ENCODE measurements around the gene ZNF557.

Gene ZNF557

DNA sequence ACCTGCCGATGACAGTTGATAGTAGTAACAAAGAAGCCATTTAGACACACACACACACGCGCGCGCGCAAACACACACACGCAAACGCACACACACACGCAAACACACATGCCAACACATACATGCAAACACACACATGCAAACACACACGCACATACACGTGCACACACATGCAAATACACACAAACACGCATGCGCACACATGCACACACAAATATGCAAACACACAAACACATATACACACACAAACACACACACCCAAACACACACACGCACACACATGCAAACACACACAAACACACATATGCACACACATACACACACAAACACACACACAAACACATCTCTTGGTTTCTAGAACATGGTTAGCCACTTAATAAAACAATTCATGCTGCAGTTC is 50.1 kb downstream of the ZNF557 start:
- in situ Hi-C loops (cut with MboI; ENCODE audit: low pct_unique_long_range_greater_than_20kb, low sequenced_read_pairs, unreplicated experiment): no loop called here
- TF ChIP-seq, protein P1, sequence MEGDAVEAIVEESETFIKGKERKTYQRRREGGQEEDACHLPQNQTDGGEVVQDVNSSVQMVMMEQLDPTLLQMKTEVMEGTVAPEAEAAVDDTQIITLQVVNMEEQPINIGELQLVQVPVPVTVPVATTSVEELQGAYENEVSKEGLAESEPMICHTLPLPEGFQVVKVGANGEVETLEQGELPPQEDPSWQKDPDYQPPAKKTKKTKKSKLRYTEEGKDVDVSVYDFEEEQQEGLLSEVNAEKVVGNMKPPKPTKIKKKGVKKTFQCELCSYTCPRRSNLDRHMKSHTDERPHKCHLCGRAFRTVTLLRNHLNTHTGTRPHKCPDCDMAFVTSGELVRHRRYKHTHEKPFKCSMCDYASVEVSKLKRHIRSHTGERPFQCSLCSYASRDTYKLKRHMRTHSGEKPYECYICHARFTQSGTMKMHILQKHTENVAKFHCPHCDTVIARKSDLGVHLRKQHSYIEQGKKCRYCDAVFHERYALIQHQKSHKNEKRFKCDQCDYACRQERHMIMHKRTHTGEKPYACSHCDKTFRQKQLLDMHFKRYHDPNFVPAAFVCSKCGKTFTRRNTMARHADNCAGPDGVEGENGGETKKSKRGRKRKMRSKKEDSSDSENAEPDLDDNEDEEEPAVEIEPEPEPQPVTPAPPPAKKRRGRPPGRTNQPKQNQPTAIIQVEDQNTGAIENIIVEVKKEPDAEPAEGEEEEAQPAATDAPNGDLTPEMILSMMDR (IDR thresholded peaks at IDR 0.05; ENCODE audit: extremely low read depth, insufficient read depth, missing control alignments): no peak
- no peak for DNase-seq (ENCODE audit: low spot score)

DNA sequence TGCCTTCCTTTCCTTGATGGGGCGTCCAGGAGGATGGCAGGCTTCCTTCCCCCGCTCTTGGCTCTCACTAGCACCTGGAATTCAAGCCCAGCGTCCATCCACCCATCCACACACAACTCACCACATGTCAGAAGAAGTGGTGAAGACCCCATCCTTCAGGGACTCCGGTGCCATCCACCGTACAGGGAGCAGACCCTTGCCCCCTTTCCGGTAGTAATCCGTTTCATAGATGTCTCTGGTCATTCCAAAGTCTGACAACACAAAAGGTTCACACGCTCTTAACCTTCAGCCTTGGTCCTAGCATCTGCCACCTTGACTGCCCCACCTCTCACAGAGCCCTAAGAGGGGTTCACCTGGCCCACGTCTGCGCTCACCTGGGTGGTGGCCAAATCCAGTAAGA is 51.0 kb downstream of the ZNF557 start:
- TF ChIP-seq, protein P1 (IDR thresholded peaks at IDR 0.05; ENCODE audit: extremely low read depth, insufficient read depth, missing control alignments): no peak
- in situ Hi-C loops (cut with MboI; ENCODE audit: low pct_unique_long_range_greater_than_20kb, low sequenced_read_pairs, unreplicated experiment): no loop called here
- no peak for DNase-seq (ENCODE audit: low spot score)

DNA sequence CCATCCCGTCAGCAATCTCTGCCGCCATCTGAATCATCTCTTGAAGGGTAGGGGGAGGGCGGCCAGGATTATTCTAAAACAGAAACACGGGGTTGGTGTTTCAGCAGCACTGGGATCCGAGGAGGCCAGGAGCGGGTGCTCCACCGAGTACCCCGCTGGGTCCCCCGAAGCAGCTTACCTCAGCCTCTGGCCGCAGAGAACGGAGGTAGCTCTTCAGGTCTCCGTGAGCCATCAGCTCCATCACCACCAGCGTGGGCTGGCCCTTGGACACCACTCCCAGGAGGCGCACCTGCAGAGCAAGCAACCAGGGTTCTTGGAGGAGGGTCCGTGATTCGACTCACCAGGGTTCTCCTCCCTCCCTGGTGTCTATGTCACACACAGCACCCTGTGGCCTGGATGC is 53.2 kb downstream of the ZNF557 start:
- DNase-seq (ENCODE audit: low spot score): no peak
- in situ Hi-C loops (cut with MboI; ENCODE audit: low pct_unique_long_range_greater_than_20kb, low sequenced_read_pairs, unreplicated experiment): no loop called here
- TF ChIP-seq, protein P1 (IDR thresholded peaks at IDR 0.05; ENCODE audit: extremely low read depth, insufficient read depth, missing control alignments): no peak

DNA sequence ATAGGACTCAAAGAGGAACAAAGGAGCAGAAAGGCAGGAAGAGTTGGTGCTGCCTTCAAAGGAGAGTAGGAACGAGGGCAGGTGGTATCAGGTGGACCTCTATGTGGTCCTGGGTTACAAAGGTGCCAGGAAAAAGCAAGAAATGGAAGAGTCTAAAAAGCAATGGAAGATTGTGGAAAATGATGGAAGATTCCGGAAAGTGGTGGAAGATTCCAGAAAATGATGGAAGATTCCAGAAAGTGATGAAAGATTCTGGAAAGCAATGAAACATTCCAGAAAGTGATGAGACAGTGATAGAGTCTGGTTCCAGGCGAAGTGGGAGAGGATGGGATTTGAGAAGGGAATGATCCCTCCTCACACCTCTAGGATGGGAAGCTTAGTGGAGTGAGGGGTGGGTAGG is 55.3 kb downstream of the ZNF557 start:
- in situ Hi-C loops (cut with MboI; ENCODE audit: low pct_unique_long_range_greater_than_20kb, low sequenced_read_pairs, unreplicated experiment): no loop called here

DNA sequence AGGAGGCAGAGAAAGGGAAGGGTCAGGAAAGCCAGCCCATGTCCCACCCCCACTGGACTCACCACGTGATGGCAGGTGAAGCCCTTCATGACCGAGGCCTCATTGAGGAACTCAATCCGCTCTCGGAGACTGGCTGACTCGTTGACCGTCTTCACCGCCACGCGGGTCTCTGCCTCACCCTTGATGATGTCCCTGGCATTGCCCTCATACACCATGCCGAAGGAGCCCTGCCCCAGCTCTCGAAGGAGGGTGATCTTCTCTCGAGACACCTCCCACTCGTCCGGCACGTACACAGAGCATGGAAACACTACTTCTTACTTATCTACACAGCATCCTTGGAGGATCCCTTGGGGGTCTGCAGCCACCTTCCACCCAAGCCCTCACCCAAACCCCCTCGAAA is 55.7 kb downstream of the ZNF557 start:
- TF ChIP-seq, protein P1 (IDR thresholded peaks at IDR 0.05; ENCODE audit: extremely low read depth, insufficient read depth, missing control alignments): no peak
- in situ Hi-C loops (cut with MboI; ENCODE audit: low pct_unique_long_range_greater_than_20kb, low sequenced_read_pairs, unreplicated experiment): no loop called here
- DNase-seq (ENCODE audit: low spot score): no peak

More for the DNA sequence above, 55.3 kb downstream of the ZNF557 start:
- DNase-seq (ENCODE audit: low spot score): no peak
- TF ChIP-seq, protein P1 (IDR thresholded peaks at IDR 0.05; ENCODE audit: extremely low read depth, insufficient read depth, missing control alignments): no peak

DNA sequence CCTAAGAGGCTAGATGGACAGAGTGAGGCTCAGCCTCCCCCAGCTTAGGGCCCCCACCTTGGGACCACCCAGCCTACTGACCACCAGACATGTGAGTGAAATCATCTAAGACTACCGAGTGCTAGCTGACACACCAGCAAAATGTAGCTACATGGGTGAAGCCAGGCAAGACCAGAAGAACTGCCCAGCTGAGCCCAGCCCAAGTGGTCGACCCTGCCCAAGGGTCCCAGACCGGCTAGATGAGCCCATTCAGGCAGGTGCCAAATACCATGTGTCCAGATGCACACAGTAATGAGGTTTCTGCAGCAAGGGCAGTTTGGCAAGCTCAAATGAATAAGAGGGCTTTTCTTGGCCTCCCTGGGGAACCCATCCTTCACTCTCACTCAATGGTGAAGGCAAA is 56.6 kb downstream of the ZNF557 start:
- TF ChIP-seq, protein P1 (IDR thresholded peaks at IDR 0.05; ENCODE audit: extremely low read depth, insufficient read depth, missing control alignments): no peak
- in situ Hi-C loops (cut with MboI; ENCODE audit: low pct_unique_long_range_greater_than_20kb, low sequenced_read_pairs, unreplicated experiment): no loop called here
- DNase-seq (ENCODE audit: low spot score): no peak

DNA sequence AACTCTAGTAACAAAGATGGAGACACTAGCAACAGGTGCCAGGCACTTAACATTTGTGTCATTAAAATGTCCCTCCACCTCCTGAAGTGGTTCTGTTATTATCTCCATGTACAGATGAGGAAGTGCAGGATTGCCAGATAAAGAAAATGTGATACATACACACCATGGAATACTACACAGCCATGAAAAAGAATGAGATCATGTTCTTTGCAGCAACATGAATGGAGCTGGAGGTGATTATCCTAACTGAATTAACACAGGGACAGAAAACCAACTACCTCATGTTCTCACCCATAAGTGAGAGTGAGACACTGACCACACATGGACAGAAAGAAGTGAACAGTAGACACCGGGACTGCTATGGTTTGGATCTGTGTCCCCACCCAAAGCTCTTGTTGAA is 60.5 kb downstream of the ZNF557 start:
- DNase-seq (ENCODE audit: low spot score): no peak
- TF ChIP-seq, protein P1 (IDR thresholded peaks at IDR 0.05; ENCODE audit: extremely low read depth, insufficient read depth, missing control alignments): no peak
- in situ Hi-C loops (cut with MboI; ENCODE audit: low pct_unique_long_range_greater_than_20kb, low sequenced_read_pairs, unreplicated experiment): no loop called here

Measured in GM13977 (cell line).